ENCODE measurements around the gene TBCK.
"Not testable (repeated sequence)": the region's sequence is repeated elsewhere in the genome, so short reads cannot be mapped to it uniquely, and the experiment has no call there.

Gene TBCK

GRCh38 chr4:106284227-106284626, 31.8 kb downstream of the TBCK start:
- no peak for DNase-seq

- no peak for DNase-seq
Observed at GRCh38 chr4:106277140-106277675, 38.8 kb downstream of the TBCK start.

- DNase-seq, result no peak
Observed at GRCh38 chr4:106273831-106274230, 42.2 kb downstream of the TBCK start.

GRCh38 chr4:106270736-106271135, 45.3 kb downstream of the TBCK start:
- DNase-seq, result no peak

- DNase-seq, result no peak
Observed at GRCh38 chr4:106269711-106270110, 46.3 kb downstream of the TBCK start.

- no peak for DNase-seq
Observed at GRCh38 chr4:106268786-106269185, 47.2 kb downstream of the TBCK start.

- no peak for DNase-seq
Observed at GRCh38 chr4:106266201-106266600, 49.8 kb downstream of the TBCK start.

GRCh38 chr4:106264331-106264728, 51.7 kb downstream of the TBCK start:
- DNase-seq, result no peak

- DNase-seq, result no peak
Observed at GRCh38 chr4:106263594-106264330, 52.2 kb downstream of the TBCK start.

- DNase-seq, result no peak
Observed at GRCh38 chr4:106261980-106262379, 54.0 kb downstream of the TBCK start.

GRCh38 chr4:106258145-106259045, 57.6 kb downstream of the TBCK start:
- no peak for DNase-seq

- no peak for DNase-seq
Observed at GRCh38 chr4:106256190-106256589, 59.8 kb downstream of the TBCK start.

GRCh38 chr4:106255195-106255594, 60.8 kb downstream of the TBCK start:
- DNase-seq, result no peak

- DNase-seq, result no peak
Observed at GRCh38 chr4:106253364-106254129, 62.5 kb downstream of the TBCK start.

GRCh38 chr4:106247600-106247999, 68.4 kb downstream of the TBCK start:
- DNase-seq, result no peak

GRCh38 chr4:106246441-106246840, 69.6 kb downstream of the TBCK start:
- no peak for DNase-seq

- no peak for DNase-seq
Observed at GRCh38 chr4:106245176-106245575, 70.8 kb downstream of the TBCK start.

- no peak for DNase-seq
Observed at GRCh38 chr4:106240699-106241098, 75.3 kb downstream of the TBCK start.

- DNase-seq, result no peak
Observed at GRCh38 chr4:106238820-106239420, 77.1 kb downstream of the TBCK start.

GRCh38 chr4:106231931-106232330, 84.1 kb downstream of the TBCK start:
- DNase-seq, result no peak

GRCh38 chr4:106222548-106222947, 93.5 kb downstream of the TBCK start:
- no peak for DNase-seq

- DNase-seq, result not testable (repeated sequence)
Observed at GRCh38 chr4:106213291-106213690, 102.7 kb downstream of the TBCK start.

- no peak for DNase-seq
Observed at GRCh38 chr4:106210021-106210420, 106.0 kb downstream of the TBCK start.
